ENCODE results near the gene C1orf232.

C1orf232 gene

GRCh38 chr1:26181586-26182382 is 13.0 kb upstream of the C1orf232 start:
- no peak for FAIRE-seq
- DNase-seq (ENCODE audit: extremely low spot score, insufficient read length, low read depth), result no peak

- FAIRE-seq (peak; percentile 63), DNase-seq (ENCODE audit: extremely low spot score, insufficient read length, low read depth) (no peak)
These were observed 11.3 kb upstream of the C1orf232 start for GRCh38 chr1:26180010-26180506.

GRCh38 chr1:26177182-26177684 is 8.5 kb upstream of the C1orf232 start, which contains the start of gene CNKSR1:
CNKSR1 (plus strand) TSS chr1:26177491; CDS start chr1:26177548, 57 bp downstream.
- FAIRE-seq (no peak), DNase-seq (ENCODE audit: extremely low spot score, insufficient read length, low read depth) (no peak)

GRCh38 chr1:26175346-26175745 is 6.6 kb upstream of the C1orf232 start:
- FAIRE-seq (no peak), DNase-seq (ENCODE audit: extremely low spot score, insufficient read length, low read depth) (no peak)

- DNase-seq (ENCODE audit: extremely low spot score, insufficient read length, low read depth) (no peak), FAIRE-seq (no peak)
These were observed 2.6 kb upstream of the C1orf232 start, which contains the start of gene ZNF593OS for GRCh38 chr1:26171084-26172072. ZNF593OS (minus strand) TSS chr1:26171832; CDS start chr1:26171661, 171 bp downstream.

- FAIRE-seq (no peak), DNase-seq (ENCODE audit: extremely low spot score, insufficient read length, low read depth) (no peak)
These were observed 1.7 kb upstream of the C1orf232 start for GRCh38 chr1:26170472-26170821.

GRCh38 chr1:26169669-26170471 is 1.1 kb upstream of the C1orf232 start, which contains the start of gene ZNF593:
ZNF593 (plus strand) TSS chr1:26169908; CDS start chr1:26169984, 76 bp downstream.
- peak; percentile 100 for DNase-seq (ENCODE audit: extremely low spot score, insufficient read length, low read depth)
- FAIRE-seq, result peak; percentile 97

- no peak for FAIRE-seq
These were observed 413 bp upstream of the C1orf232 start for GRCh38 chr1:26169198-26169554.

GRCh38 chr1:26166719-26167281 is 2.0 kb downstream of the C1orf232 start:
- DNase-seq (ENCODE audit: extremely low spot score, insufficient read length, low read depth) (no peak), FAIRE-seq (no peak)

More at GRCh38 chr1:26169198-26169554, 413 bp upstream of the C1orf232 start:
- no peak for DNase-seq (ENCODE audit: extremely low spot score, insufficient read length, low read depth)

GRCh38 chr1:26164861-26165842 is 3.6 kb downstream of the C1orf232 start:
- DNase-seq (ENCODE audit: extremely low spot score, insufficient read length, low read depth) (no peak), FAIRE-seq (no peak)

- FAIRE-seq (no peak), DNase-seq (ENCODE audit: extremely low spot score, insufficient read length, low read depth) (no peak)
These were observed 4.5 kb downstream of the C1orf232 start for GRCh38 chr1:26164036-26164860.

- DNase-seq (ENCODE audit: extremely low spot score, insufficient read length, low read depth), result no peak
- no peak for FAIRE-seq
These were observed 5.1 kb downstream of the C1orf232 start for GRCh38 chr1:26163684-26164035.

- no peak for FAIRE-seq
- no peak for DNase-seq (ENCODE audit: extremely low spot score, insufficient read length, low read depth)
These were observed 6.5 kb downstream of the C1orf232 start for GRCh38 chr1:26162220-26162709.

- DNase-seq (ENCODE audit: extremely low spot score, insufficient read length, low read depth) (no peak), FAIRE-seq (no peak)
These were observed 7.1 kb downstream of the C1orf232 start for GRCh38 chr1:26161415-26162219.

GRCh38 chr1:26160527-26161414 is 8.0 kb downstream of the C1orf232 start:
- FAIRE-seq (no peak), DNase-seq (ENCODE audit: extremely low spot score, insufficient read length, low read depth) (no peak)

GRCh38 chr1:26159743-26160039 is 9.1 kb downstream of the C1orf232 start:
- no peak for DNase-seq (ENCODE audit: extremely low spot score, insufficient read length, low read depth)
- no peak for FAIRE-seq
